Neuronal stem cell (in vitro differentiated cells): ENCODE measurements around the gene TUB.

Experiments used
- DNase-seq: peaks from one replicate; pipeline ENCODE4 v3.0.0-alpha.2; 2013; ENCODE audit warnings: low spot score
- H2AFZ ChIP-seq: one replicate; pipeline ENCODE4 v1.6.1; 2013; ENCODE audit warnings: mild to moderate bottlenecking, low read length, inconsistent platforms
- H2AK5ac ChIP-seq: 2 replicates; pipeline ENCODE4 v1.6.1; 2013; ENCODE audit warnings: low read depth, mild to moderate bottlenecking, inconsistent platforms, low read length, moderate library complexity, mixed read lengths
- H2BK120ac ChIP-seq: 2 replicates; pipeline ENCODE4 v1.6.1; 2013; ENCODE audit warnings: low read depth, mild to moderate bottlenecking, inconsistent platforms, low read length, moderate library complexity, mixed read lengths
- H2BK12ac ChIP-seq: one replicate; pipeline ENCODE4 v1.6.1; 2013; ENCODE audit warnings: low read length, inconsistent platforms
- H2BK15ac ChIP-seq: 2 replicates; pipeline ENCODE4 v1.6.1; 2013; ENCODE audit warnings: mild to moderate bottlenecking, low read length, inconsistent platforms, mixed read lengths
- H2BK5ac ChIP-seq: one replicate; pipeline ENCODE4 v1.6.1; 2013; ENCODE audit warnings: inconsistent platforms, mild to moderate bottlenecking, low read length, moderate library complexity
- H3K14ac ChIP-seq: one replicate; pipeline ENCODE4 v1.6.1; 2013; ENCODE audit warnings: low read length, inconsistent platforms
- H3K18ac ChIP-seq: 2 replicates; pipeline ENCODE4 v1.6.1; 2013; ENCODE audit warnings: low read length, inconsistent platforms
- H3K23ac ChIP-seq: 2 replicates; pipeline ENCODE4 v1.6.1; 2013; ENCODE audit warnings: low read depth, mild to moderate bottlenecking, mixed read lengths, low read length, inconsistent platforms; ENCODE audit not compliant: poor library complexity
- H3K27ac ChIP-seq: replicated peaks from 3 replicates; pipeline ENCODE4 v1.5.1; 2013; ENCODE audit warnings: low read length, inconsistent platforms
- H3K27me3 ChIP-seq, 3 experiments: 2 replicates each; pipeline ENCODE4 v1.6.1; 2013; ENCODE audit warnings: low read length in 3 of 3, mild to moderate bottlenecking in 2 of 3, inconsistent platforms in 1 of 3, low read depth in 1 of 3, mixed read lengths in 1 of 3, moderate library complexity in 1 of 3; ENCODE audit not compliant: control insufficient read depth in 3 of 3, insufficient read depth in 3 of 3
- H3K36me3 ChIP-seq, 2 donors: replicated peaks in 1 of 2; 2 replicates each; pipeline ENCODE4 v1.6.1; 2013; ENCODE audit warnings: low read length in 2 of 2; ENCODE audit not compliant: control insufficient read depth in 2 of 2, insufficient read depth in 2 of 2
- H3K4ac ChIP-seq: 2 replicates; pipeline ENCODE4 v1.6.1; 2013; ENCODE audit warnings: inconsistent platforms, mild to moderate bottlenecking, low read length, moderate library complexity
- H3K4me1 ChIP-seq, 2 donors: 1 replicate in 1 of 2; 2 replicates in 1 of 2; pipeline ENCODE4 v1.6.1; 2013; ENCODE audit warnings: low read length in 2 of 2, low read depth in 1 of 2; ENCODE audit not compliant: control insufficient read depth in 2 of 2, insufficient read depth in 1 of 2
- H3K4me2 ChIP-seq: one replicate; pipeline ENCODE4 v1.6.1; 2013; ENCODE audit warnings: mild to moderate bottlenecking, low read length, inconsistent platforms; ENCODE audit not compliant: insufficient read depth, poor library complexity, severe bottlenecking
- H3K4me3 ChIP-seq, 2 donors: 2 replicates each; pipeline ENCODE4 v1.5.1; 2013; ENCODE audit warnings: low read length in 2 of 2, mild to moderate bottlenecking in 2 of 2, inconsistent platforms in 1 of 2, moderate library complexity in 1 of 2
- H3K79me1 ChIP-seq: one replicate; pipeline ENCODE4 v1.6.1; 2013; ENCODE audit warnings: low read depth, mild to moderate bottlenecking, inconsistent platforms, low read length, moderate library complexity
- H3K9ac ChIP-seq: one replicate; pipeline ENCODE4 v1.6.1; 2013; ENCODE audit warnings: mild to moderate bottlenecking, low read depth, low read length, inconsistent platforms; ENCODE audit not compliant: poor library complexity
- H3K9me3 ChIP-seq, 2 donors: replicated peaks in 1 of 2; 2 replicates each; pipeline versions ENCODE3 to v1.6.1; 2013; ENCODE audit warnings: low read length in 2 of 2, mild to moderate bottlenecking in 2 of 2, inconsistent platforms in 1 of 2, low read depth in 1 of 2, mixed read lengths in 1 of 2, moderate library complexity in 1 of 2; ENCODE audit not compliant: control insufficient read depth in 2 of 2, insufficient read depth in 1 of 2
- H4K8ac ChIP-seq: one replicate; pipeline ENCODE4 v1.6.1; 2013; ENCODE audit warnings: low read depth, mild to moderate bottlenecking, inconsistent platforms, low read length, moderate library complexity
- H4K91ac ChIP-seq: one replicate; pipeline ENCODE4 v1.6.1; 2013; ENCODE audit warnings: low read length, low read depth, mild to moderate bottlenecking, inconsistent platforms; ENCODE audit not compliant: poor library complexity
- WGBS, 2 donors: extraction: QIAGEN DNeasy Blood & Tissue Kit; methylation state at CpG; one replicate each; pipeline ENCODE4 v1.1.7; 2013; ENCODE audit warnings: missing lambda C conversion rate in 2 of 2, mixed read lengths in 1 of 2; ENCODE audit not compliant: insufficient read length in 2 of 2, insufficient replicate concordance in 1 of 2; ENCODE audit errors: extremely low coverage in 2 of 2; 5-methylcytosine and 5-hydroxymethylcytosine counted together

Gene TUB

DNA sequence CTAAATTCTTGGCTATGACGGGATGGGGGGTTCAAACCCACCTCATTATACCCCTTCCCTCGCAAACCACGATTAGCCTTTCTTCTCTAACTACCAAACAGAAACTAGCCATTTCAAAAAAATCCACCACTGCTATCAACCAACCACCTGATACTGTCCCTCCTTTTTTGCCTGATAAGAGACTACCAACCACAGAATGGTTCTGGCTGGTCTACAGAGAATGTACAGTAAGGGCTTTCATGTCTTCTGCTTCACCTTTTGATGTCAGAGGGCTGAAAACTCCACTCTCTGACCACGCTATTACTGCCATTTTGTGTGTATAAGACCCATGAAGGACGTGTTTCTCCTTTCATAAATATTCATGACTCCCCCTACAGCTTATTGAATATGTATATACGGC lies 68.7 kb downstream of the TUB start:
- H3K9me3 ChIP-seq: peaks cover 0 to 4% of the 10 kb centered on the region in 2 donors
- no peak overlapping the region for H2AFZ ChIP-seq
- H2BK15ac ChIP-seq: no peak overlapping the region
- H4K8ac ChIP-seq: no peak overlapping the region
- H2BK5ac ChIP-seq: no peak overlapping the region
- H3K9ac ChIP-seq: no peak overlapping the region
- H3K4me3 ChIP-seq: no peak overlapping the region
- 100% methylated on average over 2 of the region's 6 CpGs; no CpG with 5 or more reads in 1 of the 2 donors for WGBS, 2 donors
- H3K4me1 ChIP-seq: no peaks in the 10 kb centered on the region
- no peak overlapping the region for H3K18ac ChIP-seq
- H2BK120ac ChIP-seq: no peak overlapping the region
- H3K4ac ChIP-seq: no peak overlapping the region
- H3K36me3 ChIP-seq: no peaks in the 10 kb centered on the region
- no peak overlapping the region for H3K27ac ChIP-seq
- no peaks in the 10 kb centered on the region for H3K79me1 ChIP-seq
- H3K23ac ChIP-seq: no peak overlapping the region
- H3K27me3 ChIP-seq: no peaks in the 10 kb centered on the region
- H2AK5ac ChIP-seq: no peak overlapping the region
- H2BK12ac ChIP-seq: no peak overlapping the region
- no peak overlapping the region for H3K4me2 ChIP-seq
- no peak overlapping the region for H4K91ac ChIP-seq
- H3K14ac ChIP-seq: no peak overlapping the region
- DNase-seq: no peak
